LNCAP (cell line): ENCODE data around the gene LAD1.

Experiments used
- TF ChIP-seq, protein P1 (sequence below): fragments of 450-650 bp; IDR thresholded peaks from 2 replicates; pipeline ENCODE4 v1.5.1; 2017; ENCODE audit warnings: mild to moderate bottlenecking

LAD1 gene

DNA sequence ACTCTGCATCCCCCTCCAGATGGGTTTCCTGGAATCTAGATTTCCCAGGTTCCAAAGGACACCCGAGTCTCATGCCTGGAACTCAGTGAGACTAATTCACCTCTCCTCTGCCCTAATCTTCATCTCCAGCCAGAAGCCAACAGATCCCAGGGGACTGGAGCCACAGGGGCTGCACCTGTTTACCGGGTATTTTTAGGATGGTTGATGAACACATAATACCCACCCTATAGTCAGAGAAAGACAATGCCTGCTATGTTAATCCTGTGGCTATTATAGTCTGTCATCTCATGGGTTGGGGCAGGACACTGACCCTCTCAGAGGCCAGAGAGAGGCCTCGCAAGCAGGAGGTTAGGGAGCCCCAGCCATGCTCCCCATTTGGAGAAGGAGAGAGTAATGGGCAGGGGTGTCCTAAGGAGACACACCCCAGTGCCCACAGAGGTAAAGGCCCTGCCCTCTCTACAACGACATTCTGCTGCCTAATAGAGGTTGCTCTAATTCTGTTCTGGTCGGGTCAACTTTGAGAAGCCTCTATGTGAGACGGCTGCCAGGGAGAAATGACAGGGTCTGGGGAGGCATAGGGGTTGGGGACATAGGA is 23.4 kb upstream of the LAD1 start:
- TF ChIP-seq, protein P1, sequence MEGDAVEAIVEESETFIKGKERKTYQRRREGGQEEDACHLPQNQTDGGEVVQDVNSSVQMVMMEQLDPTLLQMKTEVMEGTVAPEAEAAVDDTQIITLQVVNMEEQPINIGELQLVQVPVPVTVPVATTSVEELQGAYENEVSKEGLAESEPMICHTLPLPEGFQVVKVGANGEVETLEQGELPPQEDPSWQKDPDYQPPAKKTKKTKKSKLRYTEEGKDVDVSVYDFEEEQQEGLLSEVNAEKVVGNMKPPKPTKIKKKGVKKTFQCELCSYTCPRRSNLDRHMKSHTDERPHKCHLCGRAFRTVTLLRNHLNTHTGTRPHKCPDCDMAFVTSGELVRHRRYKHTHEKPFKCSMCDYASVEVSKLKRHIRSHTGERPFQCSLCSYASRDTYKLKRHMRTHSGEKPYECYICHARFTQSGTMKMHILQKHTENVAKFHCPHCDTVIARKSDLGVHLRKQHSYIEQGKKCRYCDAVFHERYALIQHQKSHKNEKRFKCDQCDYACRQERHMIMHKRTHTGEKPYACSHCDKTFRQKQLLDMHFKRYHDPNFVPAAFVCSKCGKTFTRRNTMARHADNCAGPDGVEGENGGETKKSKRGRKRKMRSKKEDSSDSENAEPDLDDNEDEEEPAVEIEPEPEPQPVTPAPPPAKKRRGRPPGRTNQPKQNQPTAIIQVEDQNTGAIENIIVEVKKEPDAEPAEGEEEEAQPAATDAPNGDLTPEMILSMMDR: no peak

DNA sequence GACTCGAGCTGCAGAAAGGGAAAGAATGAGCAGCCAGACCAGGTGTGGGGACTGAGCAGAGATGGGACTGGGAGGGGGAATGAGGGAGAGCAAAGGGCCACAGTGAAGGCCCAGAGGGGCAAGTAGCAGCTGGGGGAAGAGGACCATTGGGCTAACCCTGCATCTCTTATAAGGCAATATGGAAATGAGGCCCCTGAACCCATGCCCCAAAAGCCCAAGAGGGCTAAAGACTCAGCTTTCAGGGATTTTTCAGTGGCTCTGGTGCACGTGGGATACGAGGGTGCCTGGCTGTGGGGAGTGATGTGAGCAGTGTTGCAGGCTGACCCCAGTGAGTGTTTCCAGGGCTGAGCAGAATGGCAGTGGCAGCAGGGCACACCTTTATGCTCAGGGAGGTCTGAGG is 22.9 kb upstream of the LAD1 start:
- TF ChIP-seq, protein P1: no peak

DNA sequence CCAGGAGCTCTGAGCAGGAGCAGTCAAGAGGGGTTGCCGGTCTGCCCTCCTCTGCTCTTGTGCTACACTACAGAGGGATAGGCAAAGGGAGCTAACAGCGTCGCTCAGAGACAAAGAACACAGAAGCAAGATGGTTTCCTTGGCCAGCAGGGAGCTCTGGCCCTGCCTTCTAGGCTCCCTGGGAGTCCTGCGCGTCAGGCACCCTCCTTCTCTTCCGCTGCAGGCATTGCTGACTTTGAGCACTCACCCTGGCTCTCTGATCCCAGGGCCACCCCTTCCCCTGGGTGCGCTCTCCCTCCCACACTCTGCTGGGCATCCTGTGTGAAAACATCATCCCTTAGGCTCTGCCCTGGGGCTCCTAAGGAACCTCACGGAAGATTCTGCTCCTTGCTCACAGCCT is 21.9 kb upstream of the LAD1 start:
- TF ChIP-seq, protein P1: no peak

DNA sequence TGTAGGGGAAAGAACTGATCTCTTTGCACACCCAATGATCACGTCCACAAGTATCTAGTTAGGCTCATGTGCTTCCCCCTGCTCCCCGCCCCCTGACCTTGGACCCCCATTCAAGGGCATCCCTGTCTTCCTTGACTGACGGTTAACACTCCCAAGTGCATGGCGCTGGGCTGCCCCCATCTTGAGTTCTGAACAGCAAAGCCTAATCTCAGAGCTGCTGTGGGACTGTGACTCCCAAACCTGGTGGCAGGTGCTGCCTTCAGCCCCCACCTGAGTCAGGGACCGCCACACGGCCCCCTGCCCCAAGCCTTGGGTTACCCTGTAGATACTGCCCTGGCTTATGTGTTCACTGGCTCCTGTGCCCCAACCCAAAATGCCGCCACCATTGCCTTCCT is 21.5 kb upstream of the LAD1 start:
- TF ChIP-seq, protein P1: no peak

DNA sequence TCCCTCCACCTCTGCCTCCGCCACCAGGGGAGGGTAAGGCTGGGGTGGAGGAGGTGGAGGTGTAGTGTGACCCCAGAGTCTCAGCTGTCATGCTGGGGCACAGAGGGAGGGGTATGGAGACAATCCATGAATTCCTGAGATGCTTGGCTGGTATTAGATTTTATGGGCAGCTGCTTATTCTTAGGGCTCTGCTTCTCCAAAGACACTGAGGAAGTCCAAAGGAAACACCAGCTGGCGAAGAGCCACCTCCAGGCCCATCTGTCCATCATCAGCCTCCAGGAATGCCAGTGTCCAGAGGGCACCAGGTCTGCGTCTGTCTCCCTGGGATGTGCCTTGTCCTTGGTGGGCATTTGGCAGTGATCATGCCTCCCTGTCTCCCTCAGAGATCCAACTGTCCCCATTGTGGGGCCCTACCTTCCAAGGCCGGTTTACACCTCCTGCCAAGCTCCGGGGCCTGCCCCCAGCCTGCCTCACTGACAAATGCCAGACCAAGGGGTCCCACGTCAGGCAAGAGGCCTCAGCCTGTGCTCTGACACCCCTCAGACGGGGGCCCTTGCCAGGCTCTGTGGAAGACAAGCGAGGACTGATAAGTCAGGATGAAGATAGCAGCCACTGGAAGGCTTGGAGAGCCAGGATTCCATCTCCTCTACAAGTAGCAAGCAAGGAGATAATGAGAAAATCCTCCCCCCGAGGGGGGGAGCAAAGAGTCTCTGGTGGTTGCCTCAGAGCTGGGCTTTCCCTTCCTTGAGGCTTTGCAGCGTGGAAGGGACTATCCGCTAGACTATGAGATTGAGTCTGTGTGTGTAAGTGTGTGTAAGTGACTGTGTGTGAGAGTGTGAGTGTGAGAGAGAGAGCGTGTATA is 20.9 kb upstream of the LAD1 start:
- TF ChIP-seq, protein P1: no peak

DNA sequence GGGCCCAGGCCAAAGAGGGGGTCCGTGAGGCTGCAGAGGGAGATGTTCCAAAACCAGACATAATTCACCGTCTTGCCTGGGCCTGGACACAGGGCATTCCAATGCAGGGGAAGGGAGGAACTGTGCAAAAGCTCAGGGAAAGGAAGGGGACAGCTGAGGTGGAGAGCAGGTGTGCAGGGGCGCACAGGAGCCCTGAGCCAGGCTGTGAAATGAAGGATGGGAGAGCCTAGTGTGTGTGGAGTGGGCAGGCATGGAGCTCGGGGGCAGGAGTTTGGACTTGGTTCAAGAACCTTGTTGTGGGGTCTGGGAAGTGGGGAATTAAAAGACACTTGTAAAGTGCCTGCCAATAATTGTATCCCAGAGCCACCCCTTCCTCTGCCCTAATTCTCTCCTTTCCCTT is 20.1 kb upstream of the LAD1 start:
- TF ChIP-seq, protein P1: no peak

DNA sequence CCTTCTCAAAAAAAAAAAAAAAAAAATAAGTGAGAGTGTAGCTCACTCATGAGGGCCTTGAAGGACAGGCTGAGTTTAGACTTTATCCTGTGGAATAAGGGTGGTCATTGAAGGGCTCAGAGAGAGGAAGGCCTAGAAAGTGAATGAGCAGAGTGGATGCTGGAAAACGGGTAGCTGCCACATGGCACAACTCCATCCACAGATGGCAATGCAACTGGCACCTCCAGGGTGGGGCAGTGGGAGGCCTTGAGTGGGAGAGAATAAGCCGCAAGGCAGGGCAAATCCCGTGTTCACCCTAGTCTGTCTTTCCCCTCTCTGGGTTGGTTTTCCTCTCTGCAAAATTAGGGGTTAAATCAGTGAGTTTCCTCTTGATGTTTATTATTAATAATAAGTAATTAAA is 19.3 kb upstream of the LAD1 start:
- TF ChIP-seq, protein P1: no peak
